Keratinocyte (primary cell): ENCODE data around the gene NDUFS7.

Source experiments
- CTCF ChIP-seq, 3 experiments: IDR thresholded peaks in 1 of 3; conservative IDR thresholded peaks in 1 of 3; optimal IDR thresholded peaks in 1 of 3; 2 replicates in 2 of 3; 3 replicates in 1 of 3; pipeline versions ENCODE3 to v1.5.1; 2011; ENCODE audit warnings: low read length in 3 of 3, mild to moderate bottlenecking in 3 of 3, moderate library complexity in 2 of 3, control low read depth in 1 of 3, inconsistent platforms in 1 of 3; ENCODE audit not compliant: insufficient read depth in 2 of 3; ENCODE audit errors: extremely low read depth in 1 of 3
- EZH2 ChIP-seq: IDR thresholded peaks from one replicate; pipeline ENCODE4 v1.6.1; 2012; ENCODE audit warnings: inconsistent platforms, mild to moderate bottlenecking, low read length, moderate library complexity

- TF ChIP-seq CTCF (optimal IDR thresholded peaks at IDR 0.05 in 1 of 3, IDR thresholded peaks at IDR 0.05 in 1 of 3, conservative IDR thresholded peaks at IDR 0.05 in 1 of 3; ENCODE audit: extremely low read depth in 1 of 3, insufficient read depth in 2 of 3, low read length in 3 of 3) (no peak), EZH2 (no peak)
These were observed 42.8 kb upstream of the NDUFS7 start for GRCh38 chr19:1340681-1341469.
